ENCODE measurements around the gene C1RL.

DNA sequence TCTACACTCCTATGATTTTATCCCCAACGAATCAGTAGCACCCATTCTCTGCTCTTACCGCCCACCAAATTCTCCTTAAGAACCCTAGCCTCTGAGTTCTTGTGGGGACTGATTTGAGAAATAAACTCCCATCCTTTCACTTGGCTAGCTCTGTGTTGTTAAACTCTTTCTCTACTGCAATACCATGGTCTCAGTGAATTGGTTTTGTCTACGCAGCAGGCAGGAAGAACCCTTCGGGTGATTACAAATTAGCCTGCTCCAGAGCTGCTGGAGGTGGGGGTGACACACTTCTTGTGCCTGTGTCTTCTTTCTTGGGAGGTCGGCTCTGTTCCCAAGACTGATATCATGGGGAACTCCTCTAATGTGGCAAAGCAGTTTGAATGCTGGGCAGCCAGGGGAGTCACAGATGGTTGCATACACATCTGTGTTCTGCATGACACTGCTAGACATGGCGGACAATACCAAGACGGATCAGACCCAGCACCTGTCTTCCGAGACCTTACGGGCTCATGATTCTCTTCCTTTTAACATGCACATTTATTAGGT lies 50.1 kb downstream of the C1RL start:
- TF ChIP-seq, protein P1, sequence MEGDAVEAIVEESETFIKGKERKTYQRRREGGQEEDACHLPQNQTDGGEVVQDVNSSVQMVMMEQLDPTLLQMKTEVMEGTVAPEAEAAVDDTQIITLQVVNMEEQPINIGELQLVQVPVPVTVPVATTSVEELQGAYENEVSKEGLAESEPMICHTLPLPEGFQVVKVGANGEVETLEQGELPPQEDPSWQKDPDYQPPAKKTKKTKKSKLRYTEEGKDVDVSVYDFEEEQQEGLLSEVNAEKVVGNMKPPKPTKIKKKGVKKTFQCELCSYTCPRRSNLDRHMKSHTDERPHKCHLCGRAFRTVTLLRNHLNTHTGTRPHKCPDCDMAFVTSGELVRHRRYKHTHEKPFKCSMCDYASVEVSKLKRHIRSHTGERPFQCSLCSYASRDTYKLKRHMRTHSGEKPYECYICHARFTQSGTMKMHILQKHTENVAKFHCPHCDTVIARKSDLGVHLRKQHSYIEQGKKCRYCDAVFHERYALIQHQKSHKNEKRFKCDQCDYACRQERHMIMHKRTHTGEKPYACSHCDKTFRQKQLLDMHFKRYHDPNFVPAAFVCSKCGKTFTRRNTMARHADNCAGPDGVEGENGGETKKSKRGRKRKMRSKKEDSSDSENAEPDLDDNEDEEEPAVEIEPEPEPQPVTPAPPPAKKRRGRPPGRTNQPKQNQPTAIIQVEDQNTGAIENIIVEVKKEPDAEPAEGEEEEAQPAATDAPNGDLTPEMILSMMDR (IDR thresholded peaks at IDR 0.05; ENCODE audit: insufficient read depth, low read depth, low read length), result no peak
- TF ChIP-seq EZH2 (IDR thresholded peaks at IDR 0.05; ENCODE audit: insufficient read depth, low read length), result no peak

Data from astrocyte (in vitro differentiated cells and primary cell).